ENCODE measurements around the gene TMEM201.

TMEM201 gene

GRCh38 chr1:9654051-9654833 is 65.5 kb downstream of the TMEM201 start:
- no peak for TF ChIP-seq CTCF (IDR thresholded peaks at IDR 0.05; ENCODE audit: unreplicated experiment in 3 of 3)
- Mint-ChIP-seq H3K36me3 (ENCODE audit: low read depth) (no peaks in the 10 kb centered on the region), H3K4me3 (peak overlapping the region in 2 of 3 experiments; percentile 10 to 13), H3K9me3 (no peaks in the 10 kb centered on the region), H3K27me3 (ENCODE audit: low read depth) (peaks cover 79% of the 10 kb centered on the region), H3K4me1 (peaks cover 10% of the 10 kb centered on the region), H3K27ac (no peak overlapping the region)

- TF ChIP-seq CTCF (IDR thresholded peaks at IDR 0.05; ENCODE audit: unreplicated experiment in 3 of 3), result no peak
- H3K4me3 Mint-ChIP-seq, result no peak overlapping the region
- H3K27ac Mint-ChIP-seq, result no peak overlapping the region
- peaks cover 73% of the 10 kb centered on the region for H3K27me3 Mint-ChIP-seq (ENCODE audit: low read depth)
- H3K4me1 Mint-ChIP-seq, result peaks cover 5% of the 10 kb centered on the region
- H3K9me3 Mint-ChIP-seq, result no peaks in the 10 kb centered on the region
- H3K36me3 Mint-ChIP-seq (ENCODE audit: low read depth), result no peaks in the 10 kb centered on the region
Measured at GRCh38 chr1:9654834-9655723, 66.4 kb downstream of the TMEM201 start.

GRCh38 chr1:9655836-9656235 is 67.1 kb downstream of the TMEM201 start:
- no peaks in the 10 kb centered on the region for H3K9me3 Mint-ChIP-seq
- H3K36me3 Mint-ChIP-seq (ENCODE audit: low read depth), result no peaks in the 10 kb centered on the region
- H3K4me3 Mint-ChIP-seq, result no peak overlapping the region
- H3K27ac Mint-ChIP-seq, result no peak overlapping the region
- TF ChIP-seq CTCF (IDR thresholded peaks at IDR 0.05; ENCODE audit: unreplicated experiment in 3 of 3), result no peak
- H3K4me1 Mint-ChIP-seq, result peaks cover 5% of the 10 kb centered on the region
- H3K27me3 Mint-ChIP-seq (ENCODE audit: low read depth), result peaks cover 73% of the 10 kb centered on the region

GRCh38 chr1:9657521-9658032 is 68.9 kb downstream of the TMEM201 start:
- no peaks in the 10 kb centered on the region for H3K9me3 Mint-ChIP-seq
- no peak overlapping the region for H3K27ac Mint-ChIP-seq
- TF ChIP-seq CTCF (IDR thresholded peaks at IDR 0.05; ENCODE audit: unreplicated experiment in 3 of 3), result no peak
- peaks cover 64% of the 10 kb centered on the region for H3K27me3 Mint-ChIP-seq (ENCODE audit: low read depth)
- no peaks in the 10 kb centered on the region for H3K4me1 Mint-ChIP-seq
- no peaks in the 10 kb centered on the region for H3K36me3 Mint-ChIP-seq (ENCODE audit: low read depth)
- H3K4me3 Mint-ChIP-seq, result no peak overlapping the region

- Mint-ChIP-seq H3K9me3 (no peaks in the 10 kb centered on the region), H3K36me3 (ENCODE audit: low read depth) (no peaks in the 10 kb centered on the region), H3K27me3 (ENCODE audit: low read depth) (peaks cover 57% of the 10 kb centered on the region), H3K27ac (no peak overlapping the region), H3K4me3 (no peak overlapping the region), H3K4me1 (no peaks in the 10 kb centered on the region)
- TF ChIP-seq CTCF (IDR thresholded peaks at IDR 0.05; ENCODE audit: unreplicated experiment in 3 of 3), result no peak
Measured at GRCh38 chr1:9658199-9658598, 69.5 kb downstream of the TMEM201 start.
